Natural killer cell treated with Interleukin-12 subunit alpha and Interleukin-12 subunit beta and Interleukin-15 and Interleukin-18, amount 100 ng/mL, for 72 hours (primary cell): ENCODE measurements around the gene CDSN. TPM values are rescaled to one million over a fixed set of nuclear protein-coding genes. Genes with fewer than 3 reads are reported as not detected.
"Not testable (repeated sequence)": the region's sequence is repeated elsewhere in the genome, so short reads cannot be mapped to it uniquely, and the experiment has no call there.

Experiments used
- ATAC-seq, 2 donors: fragments of 150-1000 bp; cut with Tn5 transposase in 1 of 2; sonication (Bioruptor Pico), chemical (Tn5 transposase) in 1 of 2; 2 replicates each; pipeline ENCODE4 v1.10.0; 2021
- DNase-seq: peaks from one replicate; pipeline ENCODE4 v3.0.0; 2022; ENCODE audit warnings: low spot score
- H3K27ac Mint-ChIP-seq, 2 donors: 1 replicate in 1 of 2; 2 replicates in 1 of 2; pipeline ENCODE4 v1.8.0; 2022; ENCODE audit warnings: mixed read lengths in 2 of 2, mild to moderate bottlenecking in 1 of 2, moderate library complexity in 1 of 2
- H3K27me3 Mint-ChIP-seq, 2 donors: 1 replicate in 1 of 2; 2 replicates in 1 of 2; pipeline ENCODE4 v1.8.0; 2022; ENCODE audit warnings: mixed read lengths in 2 of 2
- H3K36me3 Mint-ChIP-seq: one replicate; pipeline ENCODE4 v1.8.0; 2022; ENCODE audit warnings: mixed read lengths
- H3K4me1 Mint-ChIP-seq, 2 donors: 1 replicate in 1 of 2; 2 replicates in 1 of 2; pipeline ENCODE4 v1.8.0; 2022; ENCODE audit warnings: low read depth in 2 of 2, mixed read lengths in 2 of 2, mild to moderate bottlenecking in 1 of 2
- H3K4me3 Mint-ChIP-seq: one replicate; pipeline ENCODE4 v1.8.0; 2022; ENCODE audit warnings: mixed read lengths
- H3K9me3 Mint-ChIP-seq: 2 replicates; pipeline ENCODE4 v1.8.0; 2022; ENCODE audit warnings: mixed read lengths
- total RNA-seq, 2 donors: library from RNA; stranded (reverse); gene quantifications; one replicate each; pipeline ENCODE4 v1.2.3, GENCODE V29; 2022

Gene CDSN
- total RNA-seq, 2 donors from 2014 or later: not detected

GRCh38 chr6:31075528-31075927, 44.7 kb downstream of the CDSN start:
- Mint-ChIP-seq H3K27ac (no peak overlapping the region), H3K4me1 (peaks cover 4 to 7% of the 10 kb centered on the region in 2 donors), H3K4me3 (no peak overlapping the region), H3K9me3 (no peaks in the 10 kb centered on the region), H3K36me3 (no peaks in the 10 kb centered on the region), H3K27me3 (peaks cover 3 to 8% of the 10 kb centered on the region in 2 donors)
- ATAC-seq: no peak
- DNase-seq: no peak

DNA sequence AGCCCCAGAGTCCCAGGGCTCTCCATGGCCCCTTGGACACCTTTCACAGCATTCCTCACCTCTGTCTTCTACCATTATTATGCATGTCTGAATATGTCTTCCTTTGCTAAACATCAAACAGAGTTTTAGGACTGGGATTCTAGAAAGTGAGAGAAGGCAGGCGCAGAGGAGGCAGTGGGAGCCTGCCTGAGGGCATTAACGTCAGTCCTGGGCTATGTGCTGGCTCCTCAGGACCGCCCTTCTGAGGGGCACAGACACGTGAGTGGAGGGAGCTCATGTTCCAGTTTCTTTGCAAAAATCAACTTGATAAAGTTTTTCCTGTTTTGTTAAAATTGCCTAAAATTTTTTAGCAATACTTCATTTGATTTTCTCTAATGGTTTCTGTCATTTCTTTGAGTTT, 45.8 kb downstream of the CDSN start:
- Mint-ChIP-seq H3K4me3 (no peak overlapping the region), H3K9me3 (no peaks in the 10 kb centered on the region), H3K27me3 (no peaks in the 10 kb centered on the region), H3K27ac (no peak overlapping the region), H3K4me1 (no peaks in the 10 kb centered on the region), H3K36me3 (no peaks in the 10 kb centered on the region)
- no peak for DNase-seq
- ATAC-seq: no peak

DNA sequence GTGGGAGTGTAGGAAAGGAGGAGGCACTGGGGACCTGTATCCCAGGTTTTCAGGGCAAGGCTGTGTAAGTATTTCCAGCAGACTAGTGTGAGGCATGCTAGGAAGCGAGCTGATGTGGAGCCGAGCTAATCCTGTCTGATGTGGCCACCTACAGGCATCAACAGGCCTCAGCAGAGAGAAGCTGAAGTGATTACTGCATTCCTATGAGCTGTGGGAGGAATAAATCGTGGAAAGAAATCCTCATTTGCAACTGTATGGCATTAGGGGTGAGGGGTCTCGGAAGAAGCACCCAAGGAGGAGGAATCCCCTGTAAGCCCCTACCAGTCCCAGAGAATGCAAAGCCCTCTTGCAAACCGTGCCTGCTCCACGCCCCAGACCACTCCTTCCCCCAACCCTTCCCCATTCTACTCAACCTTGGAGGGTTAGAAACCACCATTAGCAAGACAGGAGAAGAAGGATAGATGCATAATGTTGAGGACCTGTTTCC, 49.5 kb downstream of the CDSN start:
- ATAC-seq: no peak
- no peaks in the 10 kb centered on the region for H3K36me3 Mint-ChIP-seq
- H3K27ac Mint-ChIP-seq: no peak overlapping the region
- H3K9me3 Mint-ChIP-seq: no peaks in the 10 kb centered on the region
- no peak overlapping the region for H3K4me3 Mint-ChIP-seq
- no peak for DNase-seq
- no peaks in the 10 kb centered on the region for H3K27me3 Mint-ChIP-seq
- H3K4me1 Mint-ChIP-seq: no peaks in the 10 kb centered on the region

- peak; percentile 73 to 86 for ATAC-seq
- Mint-ChIP-seq H3K27ac (no peak overlapping the region), H3K4me1 (no peaks in the 10 kb centered on the region), H3K9me3 (no peaks in the 10 kb centered on the region), H3K27me3 (no peaks in the 10 kb centered on the region), H3K4me3 (no peak overlapping the region), H3K36me3 (no peaks in the 10 kb centered on the region)
- DNase-seq: peak; percentile 67
Measured at GRCh38 chr6:31068669-31069340, 51.4 kb downstream of the CDSN start.

- H3K27me3 Mint-ChIP-seq, DNase-seq, H3K36me3 Mint-ChIP-seq, H3K4me1 Mint-ChIP-seq, H3K4me3 Mint-ChIP-seq, ATAC-seq, H3K27ac Mint-ChIP-seq, H3K9me3 Mint-ChIP-seq: not testable (repeated sequence)
Measured at GRCh38 chr6:31067891-31068668, 52.2 kb downstream of the CDSN start.

DNA sequence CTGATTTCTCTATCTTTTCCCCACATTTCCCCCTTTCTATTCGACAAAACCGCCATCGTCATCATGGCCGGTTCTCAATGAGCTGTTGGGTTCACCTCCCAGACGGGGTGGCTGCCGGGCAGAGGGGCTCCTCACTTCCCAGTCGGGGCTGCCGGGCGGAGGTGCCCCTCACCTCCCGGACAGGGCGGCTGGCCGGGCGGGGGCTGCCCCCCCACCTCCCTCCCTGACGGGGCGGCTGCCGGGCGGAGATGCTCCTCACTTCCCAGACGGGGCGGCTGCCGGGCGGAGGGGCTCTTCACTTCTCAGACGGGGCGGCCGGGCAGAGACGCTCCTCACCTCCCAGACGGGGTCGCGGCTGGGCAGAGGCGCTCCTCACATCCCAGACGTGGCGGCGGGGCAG, 53.2 kb downstream of the CDSN start:
- H3K9me3 Mint-ChIP-seq, DNase-seq, H3K36me3 Mint-ChIP-seq, ATAC-seq, H3K4me1 Mint-ChIP-seq, H3K27ac Mint-ChIP-seq, H3K4me3 Mint-ChIP-seq, H3K27me3 Mint-ChIP-seq: not testable (repeated sequence)

- Mint-ChIP-seq H3K9me3 (no peaks in the 10 kb centered on the region), H3K27me3 (peaks cover 0 to under 1% of the 10 kb centered on the region in 2 donors), H3K36me3 (no peaks in the 10 kb centered on the region), H3K4me3 (no peak overlapping the region), H3K27ac (no peak overlapping the region), H3K4me1 (no peaks in the 10 kb centered on the region)
- DNase-seq (no peak), ATAC-seq (no peak)
Measured at GRCh38 chr6:31065556-31065955, 54.7 kb downstream of the CDSN start.

Other genes starting within 250 kb of the CDSN start
- 1 to 10 TPM; 2.9 to 7.4 TPM for gene DDR1, start 235.9 kb downstream of the CDSN start, total RNA-seq
- gene GTF2H4, start 212.2 kb downstream of the CDSN start, total RNA-seq: 10 to 100 TPM; 29.4 to 49.5 TPM
- gene VARS2, start 206.2 kb downstream of the CDSN start, total RNA-seq: 10 to 100 TPM; 47.2 to 90.5 TPM
- not detected for gene SFTA2, start 188.3 kb downstream of the CDSN start, total RNA-seq
- not detected for gene MUCL3, start 179.5 kb downstream of the CDSN start, total RNA-seq
- gene MUC21, start 136.7 kb downstream of the CDSN start, total RNA-seq: not detected
- gene MUC22, start 110.0 kb downstream of the CDSN start, total RNA-seq: not detected
- not detected for gene C6orf15, start 7.9 kb downstream of the CDSN start, total RNA-seq
- gene PSORS1C1, start 5.6 kb downstream of the CDSN start, total RNA-seq: not detected
- gene PSORS1C2, start 18.6 kb upstream of the CDSN start, total RNA-seq: not detected
- 10 to 100 TPM; 29.2 to 54.1 TPM for gene CCHCR1, start 37.4 kb upstream of the CDSN start, total RNA-seq
- 10 to 100 TPM; 59.0 to 96.5 TPM for gene TCF19, start 38.1 kb upstream of the CDSN start, total RNA-seq
- gene POU5F1, start 50.2 kb upstream of the CDSN start, total RNA-seq: under 1 TPM in 1 of 2 donors, not detected in 1; 0.21 TPM
- gene HLA-C, start 151.6 kb upstream of the CDSN start, total RNA-seq: 1,000 to 10,000 TPM; 1,205 to 1,894 TPM
- gene HLA-B, start 236.7 kb upstream of the CDSN start, total RNA-seq: 1,000 to 10,000 TPM; 3,852 to 7,384 TPM